GM21515 (cell line): Measurements from ENCODE around the gene STYXL1.
"Not testable (repeated sequence)": the region's sequence is repeated elsewhere in the genome, so short reads cannot be mapped to it uniquely, and the experiment has no call there.

Experiments
- ATAC-seq: cut with Tn5 transposase; IDR thresholded peaks from one replicate; pipeline ENCODE4 v1.9.1; 2021; ENCODE audit not compliant: unreplicated experiment

Gene STYXL1

DNA sequence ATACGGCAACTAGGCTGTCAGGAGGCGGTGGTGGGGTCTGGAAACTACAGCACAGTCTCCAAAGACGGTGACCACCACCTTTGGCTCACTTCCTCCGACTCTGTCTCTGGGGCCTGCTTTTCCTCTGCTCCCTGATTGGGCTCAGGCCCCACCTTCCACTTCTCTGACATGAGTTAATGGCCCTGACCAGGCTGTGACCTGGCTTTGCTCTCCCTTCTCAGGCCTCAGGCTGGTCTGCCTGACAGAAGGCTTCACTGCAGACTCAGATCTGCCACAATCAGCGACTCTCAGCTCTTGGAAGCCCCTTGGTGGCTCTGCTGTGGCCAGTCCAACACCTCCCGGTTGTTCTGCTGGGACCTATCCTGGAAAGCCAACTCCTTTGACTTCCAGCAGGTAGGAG, 7.7 kb downstream of the STYXL1 start:
- no peak for ATAC-seq

GRCh38 chr7:76037310-76037709, 10.5 kb downstream of the STYXL1 start:
- no peak for ATAC-seq

- ATAC-seq: no peak
Measured at GRCh38 chr7:76031964-76032363, 15.8 kb downstream of the STYXL1 start.

DNA sequence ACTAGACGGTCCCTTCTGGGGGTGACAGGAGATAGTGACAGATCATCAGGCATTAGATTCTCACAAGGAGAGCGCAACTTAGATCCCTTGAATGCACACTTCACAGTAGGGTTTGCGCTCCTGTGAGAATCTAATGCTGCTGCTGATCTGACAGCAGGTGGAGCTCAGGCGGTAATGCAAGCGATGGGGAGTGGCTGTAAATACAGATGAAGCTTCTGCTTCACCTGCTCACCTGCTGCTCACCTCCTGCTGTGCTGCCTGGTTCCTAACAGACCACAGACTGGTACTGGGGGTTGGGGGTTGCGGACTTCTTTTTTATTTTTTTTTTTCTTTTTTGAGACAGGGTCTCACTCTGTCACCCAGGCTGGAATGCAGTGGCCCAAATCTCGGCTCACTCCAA, 18.1 kb downstream of the STYXL1 start:
- ATAC-seq: not testable (repeated sequence)

DNA sequence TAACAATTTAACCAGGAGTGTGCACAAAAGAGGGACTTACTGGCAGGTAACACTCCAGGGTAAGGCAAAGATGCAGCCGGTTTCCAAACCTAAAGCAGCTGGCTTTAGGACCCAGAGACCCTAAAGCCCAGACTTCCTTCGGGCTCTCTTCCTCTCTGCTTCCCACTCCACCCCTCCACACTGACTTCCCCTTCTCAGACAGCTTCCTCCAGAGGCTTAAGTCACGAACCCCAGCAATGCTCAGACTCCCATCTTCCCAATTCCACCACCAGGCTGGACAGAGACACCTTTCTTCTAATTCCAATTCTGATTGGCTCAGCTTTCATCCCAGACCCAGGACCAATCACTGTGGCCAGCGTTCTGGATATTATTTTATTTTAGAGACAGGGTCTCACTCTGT, 24.8 kb downstream of the STYXL1 start:
- no peak for ATAC-seq

GRCh38 chr7:76022026-76022780, 25.6 kb downstream of the STYXL1 start:
- no peak for ATAC-seq

- ATAC-seq: no peak
Measured at GRCh38 chr7:76020031-76020714, 27.6 kb downstream of the STYXL1 start.

GRCh38 chr7:76018520-76018919, 29.3 kb downstream of the STYXL1 start:
- not testable (repeated sequence) for ATAC-seq

DNA sequence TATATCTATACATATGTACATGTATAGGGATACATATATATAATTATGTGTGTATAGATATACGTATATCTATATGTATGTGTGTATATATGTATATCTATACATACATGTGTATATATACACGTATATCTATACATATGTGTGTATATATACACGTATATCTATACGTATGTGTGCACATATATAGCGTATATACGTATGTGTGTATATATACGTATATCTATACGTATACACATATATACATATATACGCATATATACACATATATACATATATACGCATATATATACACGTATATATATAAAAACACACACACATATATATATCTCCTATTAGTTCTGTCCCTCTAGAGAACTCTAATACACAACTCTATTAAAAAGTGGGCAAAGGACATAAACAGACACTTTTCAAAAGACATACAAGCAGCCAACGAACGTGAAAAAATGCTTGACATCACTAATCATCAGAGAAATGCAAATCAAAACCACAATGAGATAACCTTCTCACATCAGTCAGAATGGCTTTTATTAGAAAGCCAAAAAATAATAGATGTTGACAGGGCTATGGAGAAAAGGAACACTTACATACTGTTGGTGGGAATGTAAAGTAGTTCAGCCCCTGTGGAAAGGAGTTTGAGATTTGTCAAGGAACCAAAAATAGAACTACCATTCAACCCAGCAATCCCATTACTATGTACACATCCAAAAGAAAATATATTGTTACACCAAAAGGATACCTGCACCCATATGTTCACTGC, 31.4 kb downstream of the STYXL1 start:
- no peak for ATAC-seq

GRCh38 chr7:76011442-76011861, 36.3 kb downstream of the STYXL1 start:
- no peak for ATAC-seq

- ATAC-seq: no peak
Measured at GRCh38 chr7:76009672-76010600, 37.9 kb downstream of the STYXL1 start.

DNA sequence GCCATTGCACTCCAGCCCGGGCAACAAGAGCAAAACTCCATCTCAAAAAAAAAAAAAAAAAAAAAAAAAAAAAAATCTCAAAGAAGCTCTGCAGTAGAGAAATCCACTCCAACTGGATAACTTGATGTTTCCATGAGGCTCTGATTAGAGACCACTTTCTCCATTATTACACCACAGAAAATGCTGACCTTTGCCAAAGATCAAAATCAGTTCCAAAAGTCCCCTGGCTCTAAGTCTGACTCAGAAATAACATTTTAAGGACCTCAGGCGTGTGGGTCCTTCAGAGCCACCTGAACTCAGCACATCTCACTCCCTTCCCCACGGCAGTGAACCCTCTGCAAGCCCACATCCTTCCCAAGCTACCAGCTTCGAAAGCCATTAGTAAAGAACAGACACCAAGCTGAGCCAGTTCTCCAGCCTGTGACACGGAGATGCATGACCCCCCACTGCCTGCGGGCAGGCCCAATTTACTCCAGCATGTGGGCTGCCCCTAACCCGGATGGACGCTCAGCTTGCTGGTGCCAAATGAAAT, 39.6 kb downstream of the STYXL1 start:
- no peak for ATAC-seq

- not testable (repeated sequence) for ATAC-seq
Measured at GRCh38 chr7:76005004-76005403, 42.8 kb downstream of the STYXL1 start.

DNA sequence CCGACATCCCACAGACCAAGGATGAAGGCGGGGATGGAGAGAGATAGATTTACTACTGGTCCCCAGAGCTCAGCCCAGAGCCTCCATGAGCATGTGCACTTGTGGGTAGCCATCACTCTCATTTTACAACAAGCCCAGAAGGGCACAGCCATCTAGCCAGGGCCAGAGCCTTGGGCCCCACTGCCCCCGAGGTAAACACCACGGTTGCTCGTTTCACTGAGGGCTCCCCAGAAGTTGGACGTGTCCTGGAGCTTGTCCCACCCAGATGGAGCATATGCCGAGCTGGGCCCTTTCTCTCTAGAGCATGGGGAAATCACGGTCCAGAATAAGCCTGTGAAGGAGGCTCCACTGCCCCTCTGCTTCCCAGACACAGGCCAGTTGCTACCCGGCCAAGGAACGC, 44.4 kb downstream of the STYXL1 start:
- ATAC-seq: no peak

- no peak for ATAC-seq
Measured at GRCh38 chr7:76002822-76003221, 45.0 kb downstream of the STYXL1 start.

- no peak for ATAC-seq
Measured at GRCh38 chr7:76002139-76002538, 45.7 kb downstream of the STYXL1 start.

DNA sequence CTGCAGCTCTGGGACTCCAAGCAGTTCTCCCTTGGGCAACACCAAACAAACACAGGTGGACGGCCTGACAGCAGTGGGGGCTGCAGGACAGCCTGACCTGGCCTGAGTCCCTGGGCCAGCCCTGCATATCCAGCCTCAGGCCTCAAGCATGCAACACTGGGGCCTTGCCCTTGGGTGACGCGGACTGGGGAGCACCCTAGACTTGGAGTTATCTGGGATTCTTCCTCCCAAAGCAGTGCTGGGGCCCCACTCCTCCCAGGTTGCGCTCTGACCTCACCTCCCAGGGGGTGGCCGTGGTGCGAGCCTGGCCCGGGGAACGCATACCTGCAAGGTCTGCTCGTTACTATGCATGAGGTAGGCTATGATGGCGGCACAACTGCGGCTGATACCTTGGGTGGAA, 47.2 kb downstream of the STYXL1 start:
- no peak for ATAC-seq

GRCh38 chr7:75998038-75998437, 49.8 kb downstream of the STYXL1 start:
- ATAC-seq: no peak

- ATAC-seq: no peak
Measured at GRCh38 chr7:75996476-75996875, 51.3 kb downstream of the STYXL1 start.

DNA sequence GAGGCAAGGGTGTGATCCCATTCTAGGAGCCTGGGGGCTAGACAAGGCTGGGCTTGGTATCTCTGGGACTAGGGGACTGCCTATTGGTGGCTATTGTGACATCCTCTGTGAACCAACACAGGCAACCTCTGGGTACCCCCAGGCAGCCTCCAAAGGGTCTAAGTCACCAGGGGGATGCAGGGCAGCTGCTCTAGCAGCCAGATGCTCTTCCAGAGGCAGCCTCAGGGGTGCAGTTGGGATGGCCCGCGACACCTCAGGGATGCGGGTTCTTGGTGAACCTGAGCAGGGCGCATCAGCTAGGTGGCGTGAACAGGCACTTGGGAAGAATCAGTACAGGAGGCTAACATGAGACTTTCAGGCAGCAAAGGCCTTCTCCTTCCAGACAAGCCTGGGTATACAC, 51.8 kb downstream of the STYXL1 start:
- no peak for ATAC-seq
